ENCODE data around the gene PDE7B. TPM values are rescaled to one million over a fixed set of nuclear protein-coding genes. Genes with fewer than 3 reads are reported as not detected.

Gene PDE7B
- polyA plus RNA-seq, 1 of the 3 experiments (the other 2 are of a cell fraction) = 1.9 TPM

DNA sequence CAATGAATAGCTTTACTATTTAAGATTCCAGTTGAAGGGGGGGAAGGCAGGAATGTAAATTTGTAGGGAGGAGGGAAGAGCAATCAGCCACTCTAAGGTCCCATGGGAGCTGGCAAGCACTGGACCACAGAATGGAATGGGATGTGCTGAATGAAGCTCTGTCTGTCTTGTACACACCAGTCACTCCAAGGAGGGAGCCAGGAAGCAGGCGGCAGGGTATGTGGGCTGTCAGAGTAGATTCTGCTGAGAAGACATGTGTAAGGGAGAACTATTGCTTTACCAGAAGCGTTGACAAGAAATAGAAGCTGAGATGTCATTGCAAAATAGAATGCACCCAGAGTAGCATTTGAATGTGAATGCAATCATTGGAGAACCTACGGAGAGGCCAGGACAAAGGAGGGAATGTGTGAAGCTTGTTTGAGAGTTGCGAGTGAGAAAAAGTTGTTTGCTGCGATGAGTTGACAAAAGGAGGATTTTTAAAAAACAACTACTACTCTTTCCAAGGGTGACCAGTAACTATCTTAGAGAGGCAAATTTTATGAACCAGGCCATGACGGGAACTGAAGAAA, 25.2 kb upstream of the PDE7B start:
- no peaks in the 10 kb centered on the region for H3K9me3 ChIP-seq
- H3K27ac ChIP-seq (ENCODE audit: low read depth in 2 of 2, low read length in 1 of 2) = no peak overlapping the region
- H4K20me1 ChIP-seq (ENCODE audit: insufficient read depth) = no peaks in the 10 kb centered on the region
- no peaks in the 10 kb centered on the region for H3K36me3 ChIP-seq (replicated peaks in 1 of 2; ENCODE audit: control insufficient read depth in 1 of 2, insufficient read depth in 2 of 2, low read length in 1 of 2)
- H3K4me1 ChIP-seq (ENCODE audit: control insufficient read depth in 1 of 2, insufficient read depth in 2 of 2, low read depth in 1 of 2, low read length in 1 of 2) = no peaks in the 10 kb centered on the region
- H3K4me3 ChIP-seq (ENCODE audit: low read depth in 2 of 2, low read length in 1 of 2) = no peak overlapping the region
- H2AFZ ChIP-seq (ENCODE audit: low read depth) = no peak overlapping the region
- no peak overlapping the region for H3K9ac ChIP-seq
- H3K27me3 ChIP-seq (ENCODE audit: insufficient read depth) = no peaks in the 10 kb centered on the region
- ChIA-PET CTCF (no interaction called here), POLR2A (no interaction called here)
- H3K4me2 ChIP-seq = no peak overlapping the region
- DNase-seq = no peak
- no peaks in the 10 kb centered on the region for H3F3A ChIP-seq (replicated peaks; ENCODE audit: insufficient read depth)
- H3K79me2 ChIP-seq (ENCODE audit: insufficient read depth) = no peaks in the 10 kb centered on the region
- TF ChIP-seq ELF1 (IDR thresholded peaks at IDR 0.05) (no peak), CHD2 (IDR thresholded peaks at IDR 0.05; ENCODE audit: low read length, partially characterized antibody) (no peak)
- H3K9me2 ChIP-seq = no peaks in the 10 kb centered on the region
- 91% methylated on average over 6 of the region's 6 CpGs for WGBS (ENCODE audit: low lambda C conversion rate)

DNA sequence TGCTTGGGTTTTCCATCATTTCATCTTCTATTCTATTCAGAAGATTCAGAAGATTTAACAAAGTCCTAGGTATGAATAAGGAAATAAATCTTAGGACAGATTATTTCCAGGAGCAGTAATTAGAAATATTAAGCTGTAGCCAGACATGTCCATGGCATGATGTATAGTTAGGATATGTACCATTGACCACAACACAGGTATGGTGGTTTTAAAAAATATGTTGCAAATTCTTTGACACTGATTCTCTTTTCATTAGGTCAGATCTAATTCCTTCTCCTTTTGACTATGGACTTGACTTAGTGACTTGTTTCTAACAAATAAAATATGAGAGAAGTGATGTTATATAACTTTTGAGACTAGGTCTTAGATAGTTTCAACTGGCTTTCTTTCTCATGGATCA, 23.5 kb upstream of the PDE7B start:
- Histone ChIP-seq H3K79me2 (ENCODE audit: insufficient read depth) (no peaks in the 10 kb centered on the region), H3K9me2 (no peaks in the 10 kb centered on the region), H3F3A (replicated peaks; ENCODE audit: insufficient read depth) (no peaks in the 10 kb centered on the region), H2AFZ (ENCODE audit: low read depth) (no peak overlapping the region), H3K27ac (ENCODE audit: low read depth in 2 of 2, low read length in 1 of 2) (no peak overlapping the region), H4K20me1 (ENCODE audit: insufficient read depth) (no peaks in the 10 kb centered on the region), H3K4me2 (no peak overlapping the region), H3K9ac (no peak overlapping the region), H3K4me1 (ENCODE audit: control insufficient read depth in 1 of 2, insufficient read depth in 2 of 2, low read depth in 1 of 2, low read length in 1 of 2) (no peaks in the 10 kb centered on the region), H3K4me3 (ENCODE audit: low read depth in 2 of 2, low read length in 1 of 2) (no peak overlapping the region), H3K9me3 (no peaks in the 10 kb centered on the region), H3K27me3 (ENCODE audit: insufficient read depth) (no peaks in the 10 kb centered on the region), H3K36me3 (replicated peaks in 1 of 2; ENCODE audit: control insufficient read depth in 1 of 2, insufficient read depth in 2 of 2, low read length in 1 of 2) (no peaks in the 10 kb centered on the region)
- POLR2A ChIA-PET = no interaction called here
- DNase-seq = no peak
- CTCF ChIA-PET = interaction anchor here (0.6 kb wide), 1 partner anchor 375 kb away, joined by 3 read pairs; no protein-coding TSS in a partner anchor
- no peak for TF ChIP-seq YY1 (IDR thresholded peaks at IDR 0.05; ENCODE audit: low read depth)
- TF ChIP-seq RCOR1 (IDR thresholded peaks at IDR 0.05; ENCODE audit: low read length) = no peak
- no peak for TF ChIP-seq NFIC (IDR thresholded peaks at IDR 0.05; ENCODE audit: borderline replicate concordance)
- TF ChIP-seq SMC3 (IDR thresholded peaks at IDR 0.05; ENCODE audit: low read depth, low read length) = no peak
- no peak for TF ChIP-seq NRF1 (IDR thresholded peaks at IDR 0.05; ENCODE audit: low read depth, low read length)
- no peak for TF ChIP-seq RAD21 (IDR thresholded peaks at IDR 0.05; ENCODE audit: low read length)
- no peak for TF ChIP-seq POLR2AphosphoS5 (IDR thresholded peaks at IDR 0.05; ENCODE audit: low read depth, low read length)
- TF ChIP-seq, protein P1, sequence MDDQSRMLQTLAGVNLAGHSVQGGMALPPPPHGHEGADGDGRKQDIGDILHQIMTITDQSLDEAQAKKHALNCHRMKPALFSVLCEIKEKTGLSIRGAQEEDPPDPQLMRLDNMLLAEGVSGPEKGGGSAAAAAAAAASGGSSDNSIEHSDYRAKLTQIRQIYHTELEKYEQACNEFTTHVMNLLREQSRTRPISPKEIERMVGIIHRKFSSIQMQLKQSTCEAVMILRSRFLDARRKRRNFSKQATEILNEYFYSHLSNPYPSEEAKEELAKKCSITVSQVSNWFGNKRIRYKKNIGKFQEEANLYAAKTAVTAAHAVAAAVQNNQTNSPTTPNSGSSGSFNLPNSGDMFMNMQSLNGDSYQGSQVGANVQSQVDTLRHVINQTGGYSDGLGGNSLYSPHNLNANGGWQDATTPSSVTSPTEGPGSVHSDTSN (IDR thresholded peaks at IDR 0.05) = no peak
- TF ChIP-seq, protein P2, sequence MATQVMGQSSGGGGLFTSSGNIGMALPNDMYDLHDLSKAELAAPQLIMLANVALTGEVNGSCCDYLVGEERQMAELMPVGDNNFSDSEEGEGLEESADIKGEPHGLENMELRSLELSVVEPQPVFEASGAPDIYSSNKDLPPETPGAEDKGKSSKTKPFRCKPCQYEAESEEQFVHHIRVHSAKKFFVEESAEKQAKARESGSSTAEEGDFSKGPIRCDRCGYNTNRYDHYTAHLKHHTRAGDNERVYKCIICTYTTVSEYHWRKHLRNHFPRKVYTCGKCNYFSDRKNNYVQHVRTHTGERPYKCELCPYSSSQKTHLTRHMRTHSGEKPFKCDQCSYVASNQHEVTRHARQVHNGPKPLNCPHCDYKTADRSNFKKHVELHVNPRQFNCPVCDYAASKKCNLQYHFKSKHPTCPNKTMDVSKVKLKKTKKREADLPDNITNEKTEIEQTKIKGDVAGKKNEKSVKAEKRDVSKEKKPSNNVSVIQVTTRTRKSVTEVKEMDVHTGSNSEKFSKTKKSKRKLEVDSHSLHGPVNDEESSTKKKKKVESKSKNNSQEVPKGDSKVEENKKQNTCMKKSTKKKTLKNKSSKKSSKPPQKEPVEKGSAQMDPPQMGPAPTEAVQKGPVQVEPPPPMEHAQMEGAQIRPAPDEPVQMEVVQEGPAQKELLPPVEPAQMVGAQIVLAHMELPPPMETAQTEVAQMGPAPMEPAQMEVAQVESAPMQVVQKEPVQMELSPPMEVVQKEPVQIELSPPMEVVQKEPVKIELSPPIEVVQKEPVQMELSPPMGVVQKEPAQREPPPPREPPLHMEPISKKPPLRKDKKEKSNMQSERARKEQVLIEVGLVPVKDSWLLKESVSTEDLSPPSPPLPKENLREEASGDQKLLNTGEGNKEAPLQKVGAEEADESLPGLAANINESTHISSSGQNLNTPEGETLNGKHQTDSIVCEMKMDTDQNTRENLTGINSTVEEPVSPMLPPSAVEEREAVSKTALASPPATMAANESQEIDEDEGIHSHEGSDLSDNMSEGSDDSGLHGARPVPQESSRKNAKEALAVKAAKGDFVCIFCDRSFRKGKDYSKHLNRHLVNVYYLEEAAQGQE (IDR thresholded peaks at IDR 0.05; ENCODE audit: low read depth, low read length) = no peak
- TF ChIP-seq RFX5 (IDR thresholded peaks at IDR 0.05; ENCODE audit: low read length) = no peak

Measured in SK-N-SH (cell line).